Chondrocyte (in vitro differentiated cells): ENCODE data around the gene CHRNA5. TPM values are rescaled to one million over a fixed set of nuclear protein-coding genes. Genes with fewer than 3 reads are reported as not detected.

ENCODE experiments used
- DNase-seq: peaks from one replicate; pipeline ENCODE4 v3.0.0; 2021; ENCODE audit warnings: mixed read lengths, low spot score
- H3K27ac Mint-ChIP-seq: one replicate; pipeline ENCODE4 v1.8.0; 2021; ENCODE audit warnings: mild to moderate bottlenecking, moderate library complexity, mixed read lengths; ENCODE audit not compliant: unreplicated experiment
- H3K27me3 Mint-ChIP-seq: 2 replicates; pipeline ENCODE4 v1.8.0; 2021; ENCODE audit warnings: low read depth, mixed read lengths
- H3K36me3 Mint-ChIP-seq: 2 replicates; pipeline ENCODE4 v1.8.0; 2021; ENCODE audit warnings: low read depth, mixed read lengths
- H3K4me1 Mint-ChIP-seq: 2 replicates; pipeline ENCODE4 v1.8.0; 2021; ENCODE audit warnings: low read depth, mild to moderate bottlenecking, mixed read lengths
- H3K4me3 Mint-ChIP-seq: one replicate; pipeline ENCODE4 v1.8.0; 2021; ENCODE audit warnings: mild to moderate bottlenecking, moderate library complexity, mixed read lengths; ENCODE audit not compliant: unreplicated experiment
- H3K9me3 Mint-ChIP-seq: 2 replicates; pipeline ENCODE4 v1.8.0; 2021; ENCODE audit warnings: low read depth, mixed read lengths
- CTCF ChIP-seq: fragments of 200-600 bp; sonication (generic); IDR thresholded peaks from 2 replicates; pipeline ENCODE4 v1.5.0; 2021; ENCODE audit warnings: antibody characterized with exemption, mild to moderate bottlenecking, moderate library complexity
- total RNA-seq: library from RNA; stranded (reverse); gene quantifications from 3 replicates; pipeline ENCODE4 v1.2.1, GENCODE V29; 2021

Gene CHRNA5
- total RNA-seq, 1 donor from 2014 or later, result 1.6 TPM

DNA sequence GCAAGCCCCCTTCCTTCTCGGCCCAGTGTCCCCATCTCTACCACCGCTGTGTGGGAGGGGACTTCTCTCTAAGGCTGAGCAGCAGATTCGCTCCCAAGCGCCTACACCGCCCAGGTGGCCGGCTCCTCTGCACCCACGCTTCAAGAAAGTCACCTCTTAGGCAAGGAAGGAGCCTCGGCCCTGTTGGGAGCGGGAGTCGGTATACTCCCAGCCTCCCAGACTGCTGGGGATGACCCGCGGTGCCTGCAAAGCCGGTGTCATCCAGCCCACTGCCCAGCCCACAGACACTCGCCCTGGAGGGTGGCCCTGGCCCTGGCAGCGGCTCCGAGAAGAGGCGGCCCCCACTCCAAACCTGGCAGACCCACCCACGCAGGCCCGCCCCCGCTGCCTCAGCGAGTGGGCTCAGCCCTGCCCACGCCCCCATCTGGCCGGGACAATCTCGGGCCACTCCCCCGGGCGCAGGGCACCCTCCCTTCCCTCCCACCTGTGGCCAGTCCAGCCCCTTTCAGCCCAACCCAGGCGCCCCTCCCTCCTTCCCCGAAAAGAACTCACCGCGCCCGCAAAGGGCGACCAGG, 75.3 kb downstream of the CHRNA5 start:
- H3K27me3 Mint-ChIP-seq, result peaks cover 16% of the 10 kb centered on the region
- no peaks in the 10 kb centered on the region for H3K9me3 Mint-ChIP-seq
- no peak overlapping the region for H3K27ac Mint-ChIP-seq
- H3K4me1 Mint-ChIP-seq, result peaks cover 4% of the 10 kb centered on the region
- H3K4me3 Mint-ChIP-seq, result peak overlapping the region; percentile 64
- no peak for DNase-seq
- no peak for TF ChIP-seq CTCF
- no peaks in the 10 kb centered on the region for H3K36me3 Mint-ChIP-seq

DNA sequence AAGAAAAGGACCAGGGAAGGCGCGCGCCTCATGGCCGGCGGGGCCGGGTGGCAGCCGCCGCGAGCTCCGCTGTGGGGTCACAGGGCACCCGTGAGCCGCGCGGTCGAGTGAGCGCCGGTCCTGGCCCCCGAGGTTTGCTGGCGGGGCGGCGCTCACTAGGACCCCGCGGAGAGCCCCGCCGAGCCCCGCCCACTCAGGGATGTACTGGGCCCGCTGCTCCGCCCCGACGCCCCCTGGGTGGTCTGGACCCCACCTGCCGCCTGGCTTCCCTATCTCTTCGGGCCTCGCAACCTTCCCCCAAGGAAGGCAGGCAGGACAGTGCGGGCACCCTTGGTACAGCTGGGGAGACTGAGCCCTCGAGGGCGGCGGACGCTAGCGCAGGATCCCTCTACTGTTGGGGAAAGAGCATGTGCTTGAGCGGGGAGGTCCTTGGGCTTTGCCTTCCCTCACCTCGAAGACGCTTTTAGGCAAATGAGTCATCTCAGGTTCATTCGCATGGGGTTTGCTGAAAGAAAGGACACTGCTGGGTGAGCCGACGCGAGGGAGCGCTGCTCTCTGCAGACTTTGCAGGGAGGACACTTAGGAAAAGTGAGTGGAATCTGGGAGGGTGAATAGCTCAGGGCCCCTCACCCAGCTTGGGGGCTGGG, 75.9 kb downstream of the CHRNA5 start, which contains the start of gene CHRNB4:
TSS of gene CHRNB4 (minus strand) at position 109 of the 647 bp plus-strand sequence. CDS start at position 32, 77 bp downstream.
- TF ChIP-seq CTCF, result peak; percentile 31
- Mint-ChIP-seq H3K4me3 (peak within 1 kb of the TSS; percentile 65), H3K27ac (no peak within 1 kb of the TSS), H3K4me1 (peaks cover 4% of the 10 kb centered on the region), H3K27me3 (peaks cover 11% of the 10 kb centered on the region), H3K9me3 (no peaks in the 10 kb centered on the region), H3K36me3 (no peaks in the 10 kb centered on the region)
- DNase-seq, result no peak

GRCh38 chr15:78641749-78642275, 76.5 kb downstream of the CHRNA5 start:
- no peak for DNase-seq
- peak overlapping the region; percentile 65 for H3K4me3 Mint-ChIP-seq
- no peaks in the 10 kb centered on the region for H3K9me3 Mint-ChIP-seq
- peaks cover 4% of the 10 kb centered on the region for H3K4me1 Mint-ChIP-seq
- peaks cover 5% of the 10 kb centered on the region for H3K27me3 Mint-ChIP-seq
- H3K36me3 Mint-ChIP-seq, result no peaks in the 10 kb centered on the region
- TF ChIP-seq CTCF, result no peak
- no peak overlapping the region for H3K27ac Mint-ChIP-seq

- TF ChIP-seq CTCF, result no peak
- Mint-ChIP-seq H3K4me1 (peaks cover 4% of the 10 kb centered on the region), H3K4me3 (no peak overlapping the region), H3K36me3 (no peaks in the 10 kb centered on the region), H3K27me3 (no peaks in the 10 kb centered on the region), H3K27ac (no peak overlapping the region), H3K9me3 (no peaks in the 10 kb centered on the region)
- no peak for DNase-seq
Measured at GRCh38 chr15:78642331-78642730, 77.0 kb downstream of the CHRNA5 start.

Other genes with a start within 250 kb of the CHRNA5 start
- gene CRABP1, start 225.2 kb upstream of the CHRNA5 start, total RNA-seq, result not detected in 3 replicates
- gene IREB2, start 127.3 kb upstream of the CHRNA5 start, total RNA-seq, result 54.0 to 56.1 TPM (median 54.3 TPM) in 3 replicates
- 2.7 to 5.9 TPM (median 3.6 TPM) in 3 replicates for gene HYKK, start 57.9 kb upstream of the CHRNA5 start, total RNA-seq
- gene PSMA4, start 25.1 kb upstream of the CHRNA5 start, total RNA-seq, result 155 to 184 TPM (median 162 TPM) in 3 replicates
- 0.29 TPM in 1 of 3 replicates, not detected in the others for gene CHRNA3, start 55.5 kb downstream of the CHRNA5 start, total RNA-seq
- 0.10 to 0.13 TPM in 2 of 3 replicates, not detected in the other for gene CHRNB4, start 75.7 kb downstream of the CHRNA5 start, total RNA-seq
- gene ADAMTS7, start 245.9 kb downstream of the CHRNA5 start, total RNA-seq, result 111 to 144 TPM (median 113 TPM) in 3 replicates